HepG2 (cell line): ENCODE data around the gene PLXND1. TPM values are rescaled to one million over a fixed set of nuclear protein-coding genes. Genes with fewer than 3 reads are reported as not detected.

Experiments used
- ADNP ChIP-seq: sonication (generic); formaldehyde crosslinking; IDR thresholded peaks from 2 replicates; pipeline ENCODE4 v1.4.0; 2020; ENCODE audit warnings: missing genetic modification reagents
- ARNTL ChIP-seq: sonication (generic); formaldehyde crosslinking; IDR thresholded peaks from 2 replicates; pipeline ENCODE4 v1.4.0; 2020; ENCODE audit warnings: mild to moderate bottlenecking, missing genetic modification reagents
- BHLHE40 ChIP-seq: IDR thresholded peaks from 2 replicates; pipeline ENCODE4 v1.6.1; 2011; ENCODE audit warnings: low read length, improper control_type of control experiment
- CREM ChIP-seq, 2 experiments: sonication (generic) in 1 of 2; formaldehyde crosslinking in 1 of 2; IDR thresholded peaks; 2 replicates each; pipeline versions ENCODE4 v1.4.0 to v1.6.1; 2016 to 2020; ENCODE audit warnings: antibody characterized with exemption in 1 of 2, mild to moderate bottlenecking in 1 of 2, missing genetic modification reagents in 1 of 2
- HNRNPL ChIP-seq: fragments of 200-400 bp; formaldehyde crosslinking; IDR thresholded peaks from 2 replicates; pipeline ENCODE4 v1.6.1; 2017; ENCODE audit warnings: mild to moderate bottlenecking, low read depth, low read length
- JUN ChIP-seq: sonication (generic); formaldehyde crosslinking; IDR thresholded peaks from 2 replicates; pipeline ENCODE4 v1.4.0; 2020; ENCODE audit warnings: mild to moderate bottlenecking, missing genetic modification reagents
- MEF2D ChIP-seq: sonication (generic); formaldehyde crosslinking; IDR thresholded peaks from 2 replicates; pipeline ENCODE4 v1.5.1; 2020; ENCODE audit warnings: mild to moderate bottlenecking, missing genetic modification reagents
- STAT5B ChIP-seq: sonication (generic); formaldehyde crosslinking; IDR thresholded peaks from 2 replicates; pipeline ENCODE4 v1.4.0; 2020; ENCODE audit warnings: missing genetic modification reagents
- YY1 ChIP-seq: IDR thresholded peaks from 2 replicates; pipeline ENCODE4 v1.6.1; 2011; ENCODE audit warnings: low read length, low read depth, moderate library complexity, mild to moderate bottlenecking; ENCODE audit not compliant: insufficient read depth, insufficient replicate concordance
- ZFP36L1 ChIP-seq: sonication (generic); formaldehyde crosslinking; IDR thresholded peaks from 2 replicates; pipeline ENCODE4 v1.8.0; 2022; ENCODE audit warnings: mild to moderate bottlenecking, missing genetic modification reagents, moderate library complexity
- ZNF121 ChIP-seq: sonication (generic); formaldehyde crosslinking; IDR thresholded peaks from 2 replicates; pipeline ENCODE4 v1.5.0; 2020; ENCODE audit warnings: mild to moderate bottlenecking, missing genetic modification reagents
- ZNF224 ChIP-seq: sonication (generic); formaldehyde crosslinking; IDR thresholded peaks from 2 replicates; pipeline ENCODE4 v1.5.0; 2020; ENCODE audit warnings: mild to moderate bottlenecking, missing genetic modification reagents
- ZNF431 ChIP-seq: sonication (generic); formaldehyde crosslinking; IDR thresholded peaks from 2 replicates; pipeline ENCODE4 v1.9.0; 2022; ENCODE audit warnings: missing genetic modification reagents, low read depth, mild to moderate bottlenecking, borderline replicate concordance
- ZNF543 ChIP-seq: sonication (generic); formaldehyde crosslinking; IDR thresholded peaks from 2 replicates; pipeline ENCODE4 v1.4.0; 2020; ENCODE audit warnings: mild to moderate bottlenecking, missing genetic modification reagents
- ZNF567 ChIP-seq: sonication (generic); formaldehyde crosslinking; IDR thresholded peaks from 2 replicates; pipeline ENCODE4 v1.8.1; 2023; ENCODE audit warnings: mild to moderate bottlenecking, missing genetic modification reagents, borderline replicate concordance
- polyA plus RNA-seq, 8 experiments: library from polyadenylated mRNA; depleted of rRNA in 3 of 8; stranded (reverse) in 7 of 8; unstranded in 1 of 8; fragments of >200 nt; fragmentation: Illumina TruSeq in 4 of 8; extraction: Trizol in 4 of 8; gene quantifications; 2 replicates each; pipeline versions ENCODE4 v1.2.1 to v1.2.3, GENCODE V29; 2011 to 2016; ENCODE audit warnings: low read depth in 4 of 8, missing spikeins in 1 of 8, mixed read lengths in 1 of 8; ENCODE audit not compliant: insufficient read depth in 1 of 8
- total RNA-seq, 5 experiments: library from RNA; depleted of rRNA; stranded (reverse); fragments of >200 nt; fragmentation: Illumina TruSeq; extraction: Trizol; gene quantifications; 2 replicates each; pipeline ENCODE4 v1.2.3, GENCODE V29; 2016; ENCODE audit warnings: low read depth in 1 of 5
- TF ChIP-seq, protein P1 (sequence below): fragments of 450-650 bp; IDR thresholded peaks from 2 replicates; pipeline ENCODE4 v1.6.1; 2017
- TF ChIP-seq, protein P2 (sequence below): sonication (generic); formaldehyde crosslinking; IDR thresholded peaks from 2 replicates; pipeline ENCODE4 v1.4.0; 2020; ENCODE audit warnings: missing genetic modification reagents
- TF ChIP-seq, protein P3 (sequence below): sonication (generic); formaldehyde crosslinking; IDR thresholded peaks from 2 replicates; pipeline ENCODE4 v1.4.0; 2020; ENCODE audit warnings: missing genetic modification reagents, borderline replicate concordance
- TF ChIP-seq, protein P4 (sequence below): sonication (generic); formaldehyde crosslinking; IDR thresholded peaks from 2 replicates; pipeline ENCODE4 v1.8.0; 2022; ENCODE audit warnings: missing genetic modification reagents, mild to moderate bottlenecking, moderate library complexity, borderline replicate concordance

The PLXND1 gene
- total and polyA plus RNA-seq, 2 of the 13 experiments (the other 11 are each of a cell fraction or from before 2014, with no cell fraction given) = 15.9 to 42.0 TPM

DNA sequence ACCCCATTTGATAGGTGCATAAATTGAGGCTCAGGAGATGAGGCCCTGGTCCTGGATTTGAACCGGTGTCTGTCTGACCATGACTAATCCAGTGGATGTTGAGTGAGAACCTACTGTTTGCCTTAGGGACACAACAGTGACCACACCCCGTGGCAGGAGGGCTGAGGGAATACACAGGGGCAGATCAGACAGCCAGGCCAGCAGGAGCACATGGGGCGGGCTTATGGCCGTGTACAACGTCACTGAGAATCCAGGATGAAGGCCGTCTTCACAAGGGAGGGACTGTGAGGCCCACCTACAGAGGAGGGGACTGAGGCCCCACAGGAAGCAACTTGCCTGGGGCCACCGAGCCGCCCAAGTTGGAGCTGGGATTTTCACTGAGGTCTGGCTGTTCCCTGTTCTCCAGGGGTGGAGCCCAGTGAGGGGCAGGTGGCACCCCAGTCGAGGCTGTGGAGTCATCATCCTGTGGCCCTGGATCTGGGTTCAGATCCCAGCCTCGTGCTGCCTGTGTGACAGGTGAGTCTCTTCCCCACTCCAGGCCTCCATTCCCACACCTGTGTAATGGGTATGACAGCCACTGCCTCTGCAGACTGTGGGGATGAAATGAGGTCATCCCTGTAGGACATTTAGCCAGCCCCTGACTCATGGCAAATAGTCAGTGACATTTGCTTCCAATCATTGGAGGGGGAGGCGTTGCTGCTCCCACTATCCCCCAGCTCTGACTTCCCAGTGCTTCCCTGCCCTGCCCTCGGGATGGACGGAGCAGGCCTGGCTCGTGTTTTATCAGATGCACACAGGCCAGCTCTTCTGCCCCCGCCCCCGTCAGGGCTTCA lies 6.3 kb upstream of the PLXND1 start (continued):
- TF ChIP-seq BHLHE40 (0 out of 2 replicates have a peak, but pooled peaks have one; percentile 2), CREM (IDR thresholded peaks at IDR 0.05) (0 out of 2 replicates have a peak, but pooled peaks have one; percentile 8), CREM (CRISPR knock-in tag; IDR thresholded peaks at IDR 0.05) (no peak), MEF2D (CRISPR knock-in tag) (no peak), ZNF567 (CRISPR knock-in tag) (no peak), ZNF431 (CRISPR knock-in tag) (0 out of 2 replicates have a peak, but pooled peaks have one; percentile 38), ARNTL (no peak), ZNF543 (CRISPR knock-in tag) (no peak), ADNP (peak; percentile 88), JUN (CRISPR knock-in tag) (peak; percentile 48; the same call in 1 of the 2 replicates), ZNF121 (CRISPR knock-in tag) (peak; percentile 38; the same call in 1 of the 2 replicates), ZNF224 (CRISPR knock-in tag) (no peak), ZFP36L1 (CRISPR knock-in tag) (0 out of 2 replicates have a peak, but pooled peaks have one; percentile 62), HNRNPL (0 out of 2 replicates have a peak, but pooled peaks have one; percentile 2), YY1 (peak; percentile 20), STAT5B (CRISPR knock-in tag) (no peak)
- TF ChIP-seq, protein P1, sequence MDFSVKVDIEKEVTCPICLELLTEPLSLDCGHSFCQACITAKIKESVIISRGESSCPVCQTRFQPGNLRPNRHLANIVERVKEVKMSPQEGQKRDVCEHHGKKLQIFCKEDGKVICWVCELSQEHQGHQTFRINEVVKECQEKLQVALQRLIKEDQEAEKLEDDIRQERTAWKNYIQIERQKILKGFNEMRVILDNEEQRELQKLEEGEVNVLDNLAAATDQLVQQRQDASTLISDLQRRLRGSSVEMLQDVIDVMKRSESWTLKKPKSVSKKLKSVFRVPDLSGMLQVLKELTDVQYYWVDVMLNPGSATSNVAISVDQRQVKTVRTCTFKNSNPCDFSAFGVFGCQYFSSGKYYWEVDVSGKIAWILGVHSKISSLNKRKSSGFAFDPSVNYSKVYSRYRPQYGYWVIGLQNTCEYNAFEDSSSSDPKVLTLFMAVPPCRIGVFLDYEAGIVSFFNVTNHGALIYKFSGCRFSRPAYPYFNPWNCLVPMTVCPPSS = no peak
- TF ChIP-seq, protein P2, sequence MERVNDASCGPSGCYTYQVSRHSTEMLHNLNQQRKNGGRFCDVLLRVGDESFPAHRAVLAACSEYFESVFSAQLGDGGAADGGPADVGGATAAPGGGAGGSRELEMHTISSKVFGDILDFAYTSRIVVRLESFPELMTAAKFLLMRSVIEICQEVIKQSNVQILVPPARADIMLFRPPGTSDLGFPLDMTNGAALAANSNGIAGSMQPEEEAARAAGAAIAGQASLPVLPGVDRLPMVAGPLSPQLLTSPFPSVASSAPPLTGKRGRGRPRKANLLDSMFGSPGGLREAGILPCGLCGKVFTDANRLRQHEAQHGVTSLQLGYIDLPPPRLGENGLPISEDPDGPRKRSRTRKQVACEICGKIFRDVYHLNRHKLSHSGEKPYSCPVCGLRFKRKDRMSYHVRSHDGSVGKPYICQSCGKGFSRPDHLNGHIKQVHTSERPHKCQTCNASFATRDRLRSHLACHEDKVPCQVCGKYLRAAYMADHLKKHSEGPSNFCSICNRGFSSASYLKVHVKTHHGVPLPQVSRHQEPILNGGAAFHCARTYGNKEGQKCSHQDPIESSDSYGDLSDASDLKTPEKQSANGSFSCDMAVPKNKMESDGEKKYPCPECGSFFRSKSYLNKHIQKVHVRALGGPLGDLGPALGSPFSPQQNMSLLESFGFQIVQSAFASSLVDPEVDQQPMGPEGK (CRISPR knock-in tag) = peak; percentile 19; the same call in 1 of the 2 replicates
- TF ChIP-seq, protein P3, sequence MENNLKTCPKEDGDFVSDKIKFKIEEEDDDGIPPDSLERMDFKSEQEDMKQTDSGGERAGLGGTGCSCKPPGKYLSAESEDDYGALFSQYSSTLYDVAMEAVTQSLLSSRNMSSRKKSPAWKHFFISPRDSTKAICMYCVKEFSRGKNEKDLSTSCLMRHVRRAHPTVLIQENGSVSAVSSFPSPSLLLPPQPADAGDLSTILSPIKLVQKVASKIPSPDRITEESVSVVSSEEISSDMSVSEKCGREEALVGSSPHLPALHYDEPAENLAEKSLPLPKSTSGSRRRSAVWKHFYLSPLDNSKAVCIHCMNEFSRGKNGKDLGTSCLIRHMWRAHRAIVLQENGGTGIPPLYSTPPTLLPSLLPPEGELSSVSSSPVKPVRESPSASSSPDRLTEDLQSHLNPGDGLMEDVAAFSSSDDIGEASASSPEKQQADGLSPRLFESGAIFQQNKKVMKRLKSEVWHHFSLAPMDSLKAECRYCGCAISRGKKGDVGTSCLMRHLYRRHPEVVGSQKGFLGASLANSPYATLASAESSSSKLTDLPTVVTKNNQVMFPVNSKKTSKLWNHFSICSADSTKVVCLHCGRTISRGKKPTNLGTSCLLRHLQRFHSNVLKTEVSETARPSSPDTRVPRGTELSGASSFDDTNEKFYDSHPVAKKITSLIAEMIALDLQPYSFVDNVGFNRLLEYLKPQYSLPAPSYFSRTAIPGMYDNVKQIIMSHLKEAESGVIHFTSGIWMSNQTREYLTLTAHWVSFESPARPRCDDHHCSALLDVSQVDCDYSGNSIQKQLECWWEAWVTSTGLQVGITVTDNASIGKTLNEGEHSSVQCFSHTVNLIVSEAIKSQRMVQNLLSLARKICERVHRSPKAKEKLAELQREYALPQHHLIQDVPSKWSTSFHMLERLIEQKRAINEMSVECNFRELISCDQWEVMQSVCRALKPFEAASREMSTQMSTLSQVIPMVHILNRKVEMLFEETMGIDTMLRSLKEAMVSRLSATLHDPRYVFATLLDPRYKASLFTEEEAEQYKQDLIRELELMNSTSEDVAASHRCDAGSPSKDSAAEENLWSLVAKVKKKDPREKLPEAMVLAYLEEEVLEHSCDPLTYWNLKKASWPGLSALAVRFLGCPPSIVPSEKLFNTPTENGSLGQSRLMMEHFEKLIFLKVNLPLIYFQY = no peak
- TF ChIP-seq, protein P4, sequence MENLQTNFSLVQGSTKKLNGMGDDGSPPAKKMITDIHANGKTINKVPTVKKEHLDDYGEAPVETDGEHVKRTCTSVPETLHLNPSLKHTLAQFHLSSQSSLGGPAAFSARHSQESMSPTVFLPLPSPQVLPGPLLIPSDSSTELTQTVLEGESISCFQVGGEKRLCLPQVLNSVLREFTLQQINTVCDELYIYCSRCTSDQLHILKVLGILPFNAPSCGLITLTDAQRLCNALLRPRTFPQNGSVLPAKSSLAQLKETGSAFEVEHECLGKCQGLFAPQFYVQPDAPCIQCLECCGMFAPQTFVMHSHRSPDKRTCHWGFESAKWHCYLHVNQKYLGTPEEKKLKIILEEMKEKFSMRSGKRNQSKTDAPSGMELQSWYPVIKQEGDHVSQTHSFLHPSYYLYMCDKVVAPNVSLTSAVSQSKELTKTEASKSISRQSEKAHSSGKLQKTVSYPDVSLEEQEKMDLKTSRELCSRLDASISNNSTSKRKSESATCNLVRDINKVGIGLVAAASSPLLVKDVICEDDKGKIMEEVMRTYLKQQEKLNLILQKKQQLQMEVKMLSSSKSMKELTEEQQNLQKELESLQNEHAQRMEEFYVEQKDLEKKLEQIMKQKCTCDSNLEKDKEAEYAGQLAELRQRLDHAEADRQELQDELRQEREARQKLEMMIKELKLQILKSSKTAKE (CRISPR knock-in tag) = peak; percentile 17; the same call in 1 of the 2 replicates
